NCI-H524 (cell line): ENCODE measurements around the gene SEBOX.
A peak's percentile ranks its signal among the peaks of the same experiment; 100 is the strongest.
"Not testable (repeated sequence)": the region's sequence is repeated elsewhere in the genome, so short reads cannot be mapped to it uniquely, and the experiment has no call there.

Source experiments
- DNase-seq, 2 experiments: peaks; one replicate each; lab custom pipeline; 2025; lab: John Stamatoyannopoulos, UW

Gene SEBOX

GRCh38 chr17:28340374-28340773 lies 24.6 kb downstream of the SEBOX start:
- DNase-seq, result no peak

- no peak for DNase-seq
These were observed 25.6 kb downstream of the SEBOX start for GRCh38 chr17:28339431-28339830.

GRCh38 chr17:28338769-28339212 lies 26.2 kb downstream of the SEBOX start:
- not testable (repeated sequence) for DNase-seq

- no peak for DNase-seq
These were observed 26.8 kb downstream of the SEBOX start for GRCh38 chr17:28338056-28338768.

GRCh38 chr17:28335959-28336871 lies 28.8 kb downstream of the SEBOX start:
- peak; percentile 60 to 81 for DNase-seq

GRCh38 chr17:28335201-28335958 lies 29.6 kb downstream of the SEBOX start, which contains the start of the genes IFT20 and TNFAIP1:
IFT20 (minus strand) TSS chr17:28335472; CDS start chr17:28331985, 3,487 bp downstream.
TNFAIP1 (plus strand) TSS chr17:28335761; CDS start chr17:28339522, 3,761 bp downstream.
- DNase-seq, result peak; percentile 100

- DNase-seq, result peak in 1 of 2 experiments; percentile 86
These were observed 30.3 kb downstream of the SEBOX start for GRCh38 chr17:28334666-28335200.

GRCh38 chr17:28334171-28334570 lies 30.8 kb downstream of the SEBOX start:
- no peak for DNase-seq

GRCh38 chr17:28333083-28333746 lies 31.8 kb downstream of the SEBOX start:
- no peak for DNase-seq

GRCh38 chr17:28331891-28332420 lies 33.0 kb downstream of the SEBOX start:
- DNase-seq, result no peak

GRCh38 chr17:28330671-28331070 lies 34.3 kb downstream of the SEBOX start:
- DNase-seq, result no peak

GRCh38 chr17:28328325-28328724 lies 36.7 kb downstream of the SEBOX start:
- no peak for DNase-seq

- DNase-seq, result peak in 1 of 2 experiments; percentile 65
These were observed 37.3 kb downstream of the SEBOX start for GRCh38 chr17:28327709-28328108.

- DNase-seq, result no peak
These were observed 37.9 kb downstream of the SEBOX start for GRCh38 chr17:28327031-28327607.

- DNase-seq, result peak; percentile 50 to 75
These were observed 38.9 kb downstream of the SEBOX start for GRCh38 chr17:28326114-28326513.

GRCh38 chr17:28325211-28325610 lies 39.8 kb downstream of the SEBOX start:
- DNase-seq, result peak; percentile 94 to 98

- no peak for DNase-seq
These were observed 40.2 kb downstream of the SEBOX start for GRCh38 chr17:28324781-28325180.

GRCh38 chr17:28324267-28324745 lies 40.7 kb downstream of the SEBOX start:
- DNase-seq, result peak in 1 of 2 experiments; percentile 46

- no peak for DNase-seq
These were observed 44.6 kb downstream of the SEBOX start for GRCh38 chr17:28320215-28321061.
